ENCODE measurements around the gene GRK2.

GRCh38 chr11:67240576-67241389, 25.5 kb upstream of the GRK2 start:
- peak; percentile 69 for TF ChIP-seq POLR2A (IDR thresholded peaks at IDR 0.05; ENCODE audit: low read depth, low read length)
- peak; percentile 36; the same call in 1 of the 2 replicates for TF ChIP-seq TAF1 (IDR thresholded peaks at IDR 0.05; ENCODE audit: borderline replicate concordance, low read depth, low read length)
- TF ChIP-seq POLR2AphosphoS5 (IDR thresholded peaks at IDR 0.05; ENCODE audit: low read depth, low read length): 0 out of 2 replicates have a peak, but pooled peaks have one; percentile 20

Measured in GM12892 (cell line).